Fibroblast of skin of right quadriceps (primary cell): ENCODE data around the gene DYSF.
A peak's percentile ranks its signal among the peaks of the same experiment; 100 is the strongest.

Experiments
- DNase-seq: peaks from one replicate; pipeline ENCODE4 v3.0.0-alpha.2; 2013

DYSF gene

GRCh38 chr2:71681626-71682025 is 228.3 kb downstream of the DYSF start:
- no peak for DNase-seq

DNA sequence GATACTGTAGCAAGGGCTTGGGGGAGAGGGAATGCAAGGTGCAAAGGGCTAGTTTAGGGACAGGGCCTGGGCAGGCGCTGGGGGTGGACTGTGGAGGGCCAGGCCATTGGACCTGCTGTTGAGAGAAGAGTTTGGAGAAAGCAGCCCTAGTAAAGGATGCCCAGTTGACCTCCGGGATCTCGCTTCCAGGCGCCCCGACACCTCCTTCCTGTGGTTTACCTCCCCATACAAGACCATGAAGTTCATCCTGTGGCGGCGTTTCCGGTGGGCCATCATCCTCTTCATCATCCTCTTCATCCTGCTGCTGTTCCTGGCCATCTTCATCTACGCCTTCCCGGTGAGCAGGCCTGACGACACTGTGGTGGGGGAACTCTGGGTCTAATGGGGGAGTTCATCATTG is 229.0 kb downstream of the DYSF start:
- no peak for DNase-seq

DNA sequence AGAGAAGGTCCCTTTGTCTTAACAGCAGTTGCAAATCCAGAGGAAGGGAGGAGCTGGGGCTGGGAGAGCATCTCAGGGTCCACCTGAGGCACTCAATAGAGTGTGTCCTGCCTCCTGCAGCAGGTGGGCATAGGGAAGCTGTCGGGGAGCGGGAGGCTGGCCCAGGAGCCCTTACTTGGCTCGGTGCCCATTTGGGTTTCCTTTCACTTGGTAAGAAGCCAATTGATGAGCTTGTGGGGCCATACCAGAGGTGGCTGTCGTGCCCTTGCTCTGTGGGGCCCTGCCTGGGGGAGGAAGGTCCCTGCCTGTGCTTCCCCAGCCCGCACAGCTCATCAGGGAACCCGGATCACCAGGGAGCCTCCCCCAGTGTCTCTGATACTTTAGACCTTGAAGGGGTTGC is 229.7 kb downstream of the DYSF start:
- DNase-seq = no peak

DNA sequence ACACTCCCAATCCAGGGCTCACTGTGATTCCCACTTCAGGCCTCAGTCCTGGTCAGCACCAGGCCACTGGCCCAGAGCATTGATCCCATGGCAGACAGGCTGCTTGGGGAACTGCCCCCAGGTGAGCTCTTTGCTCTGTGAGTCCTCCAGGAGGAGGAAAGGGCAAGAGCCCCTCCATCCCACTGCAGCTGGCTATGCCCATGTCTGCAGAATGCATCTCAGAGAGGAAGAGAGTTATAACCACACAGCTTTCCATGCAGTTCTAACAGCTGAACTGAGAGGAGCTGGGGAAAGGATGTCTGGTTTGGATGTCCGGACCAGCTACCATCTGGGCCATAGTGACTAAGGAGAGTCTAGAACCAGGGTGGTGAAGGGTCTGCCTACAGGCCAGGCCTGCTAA is 230.3 kb downstream of the DYSF start:
- DNase-seq = no peak

DNA sequence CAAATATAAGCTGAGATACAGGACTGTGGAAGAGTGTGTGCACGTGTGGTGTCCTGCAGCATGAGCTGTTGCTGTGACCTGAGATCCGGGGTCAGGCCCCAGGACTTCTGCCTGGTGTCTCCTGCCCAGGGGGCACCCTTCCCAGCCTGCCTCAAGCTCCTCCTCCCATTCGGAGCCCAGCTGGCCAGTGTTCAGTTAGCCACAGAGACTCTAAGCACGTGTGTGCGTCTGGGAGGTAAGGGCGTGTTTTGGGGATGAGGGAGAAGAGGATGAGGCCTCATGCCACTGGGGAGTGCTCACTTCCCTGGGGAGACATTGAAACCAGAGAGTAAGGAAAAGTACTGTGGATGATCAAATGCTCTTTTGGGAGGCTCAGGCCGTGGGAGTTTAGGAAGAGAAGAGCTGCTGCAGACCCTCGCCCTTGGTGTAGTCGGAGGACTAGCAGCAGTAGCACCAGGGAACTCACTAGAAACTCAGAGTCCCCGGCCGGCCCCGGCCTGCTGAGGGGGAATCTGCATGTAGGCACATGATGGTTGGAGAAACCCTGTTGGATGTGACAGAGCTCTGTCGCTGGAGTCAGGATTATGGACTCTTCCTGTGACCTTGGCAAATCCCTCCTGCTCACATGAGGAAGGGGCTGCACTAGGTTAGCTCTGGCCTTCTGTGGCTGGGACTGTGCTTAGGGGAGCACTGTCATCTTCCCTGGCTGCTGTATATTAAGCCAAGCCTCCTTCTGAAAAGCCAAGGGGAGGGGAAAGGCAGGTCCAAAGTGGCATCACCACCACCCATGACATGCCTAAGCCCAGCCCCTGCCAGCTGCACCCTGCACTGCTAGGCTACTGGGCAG is 231.1 kb downstream of the DYSF start:
- no peak for DNase-seq

DNA sequence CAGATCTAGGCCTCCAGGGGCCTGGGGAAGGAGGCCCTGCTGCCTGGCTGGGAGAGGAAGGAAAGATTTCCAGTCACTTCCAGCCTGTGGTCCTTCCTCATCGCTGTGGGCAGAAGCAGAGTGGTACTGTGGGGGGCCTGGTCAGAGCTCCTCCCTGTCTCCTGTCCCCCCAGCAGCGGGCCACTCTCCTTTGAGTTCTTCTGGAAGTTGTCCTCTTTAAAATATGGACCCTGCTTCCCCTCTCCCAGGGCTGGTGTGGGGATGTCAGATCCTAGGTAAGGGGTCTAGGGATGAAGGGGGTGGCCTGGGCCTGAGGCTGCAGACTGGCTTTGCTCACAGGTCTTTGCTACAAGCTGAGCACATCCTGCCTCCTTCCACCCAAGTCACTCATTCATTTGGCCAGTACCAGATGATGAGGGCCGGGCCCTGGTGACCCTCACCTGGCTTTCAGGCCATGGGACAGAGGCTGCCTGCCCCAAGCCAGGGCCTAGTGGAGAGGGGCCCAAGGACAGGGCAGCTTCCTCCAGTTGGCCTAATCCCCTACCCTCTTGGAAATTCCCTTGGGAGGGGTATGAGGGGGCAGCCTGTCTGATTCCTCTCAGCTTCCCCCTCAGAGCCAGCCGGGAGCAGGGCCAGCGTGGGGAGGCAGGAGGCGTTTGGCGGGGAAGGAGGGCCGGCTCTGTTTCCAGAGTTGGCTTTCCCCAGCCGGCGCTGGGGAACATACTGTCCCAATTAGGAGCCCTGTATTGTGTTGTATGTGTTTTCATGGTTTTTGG is 231.9 kb downstream of the DYSF start:
- no peak for DNase-seq

GRCh38 chr2:71685941-71686611 is 232.7 kb downstream of the DYSF start:
- no peak for DNase-seq

DNA sequence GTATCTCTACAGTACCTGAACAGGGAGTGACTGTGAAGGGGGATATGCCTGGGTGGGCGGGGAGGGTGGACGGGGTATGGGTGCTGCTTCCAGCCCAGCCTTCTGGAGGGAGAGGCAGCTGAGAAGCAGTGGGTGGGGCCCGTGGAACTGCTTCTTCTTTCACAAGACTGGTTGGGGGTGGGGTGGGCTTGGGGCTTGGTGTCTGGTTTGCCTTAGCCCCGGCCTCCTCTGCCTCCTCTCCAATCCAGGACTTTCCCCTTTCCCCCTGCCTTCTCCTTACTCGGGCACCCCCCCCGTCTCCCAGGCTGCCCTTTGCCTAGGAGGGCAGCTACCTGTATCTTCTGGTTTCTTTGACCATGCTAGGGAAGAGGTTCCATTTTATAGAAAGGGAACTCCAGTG is 233.4 kb downstream of the DYSF start:
- no peak for DNase-seq

- DNase-seq = no peak
Measured at GRCh38 chr2:71687412-71687811, 234.1 kb downstream of the DYSF start.

GRCh38 chr2:71688530-71688929 is 235.2 kb downstream of the DYSF start:
- DNase-seq = no peak

DNA sequence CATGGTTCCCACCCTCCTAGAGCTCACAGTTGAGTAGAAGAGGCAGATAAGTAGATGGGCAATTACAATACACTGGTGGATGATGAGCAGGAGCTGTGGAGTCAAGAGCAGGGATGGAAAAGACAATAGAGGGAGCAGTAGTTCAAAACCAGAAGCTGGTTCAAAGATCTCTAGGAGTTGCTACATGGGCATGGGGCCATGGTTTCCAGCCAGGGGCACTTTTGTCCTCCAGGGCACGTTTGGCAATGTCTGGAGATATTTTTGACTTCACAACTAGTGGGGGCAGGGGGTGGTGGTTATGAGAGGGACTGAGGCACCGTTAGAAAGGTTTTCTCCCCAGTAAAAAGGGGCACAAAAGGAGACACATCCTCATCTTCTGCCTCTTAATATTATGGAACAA is 236.0 kb downstream of the DYSF start:
- no peak for DNase-seq

GRCh38 chr2:71689968-71690834 is 236.8 kb downstream of the DYSF start:
- DNase-seq = peak; percentile 19

DNA sequence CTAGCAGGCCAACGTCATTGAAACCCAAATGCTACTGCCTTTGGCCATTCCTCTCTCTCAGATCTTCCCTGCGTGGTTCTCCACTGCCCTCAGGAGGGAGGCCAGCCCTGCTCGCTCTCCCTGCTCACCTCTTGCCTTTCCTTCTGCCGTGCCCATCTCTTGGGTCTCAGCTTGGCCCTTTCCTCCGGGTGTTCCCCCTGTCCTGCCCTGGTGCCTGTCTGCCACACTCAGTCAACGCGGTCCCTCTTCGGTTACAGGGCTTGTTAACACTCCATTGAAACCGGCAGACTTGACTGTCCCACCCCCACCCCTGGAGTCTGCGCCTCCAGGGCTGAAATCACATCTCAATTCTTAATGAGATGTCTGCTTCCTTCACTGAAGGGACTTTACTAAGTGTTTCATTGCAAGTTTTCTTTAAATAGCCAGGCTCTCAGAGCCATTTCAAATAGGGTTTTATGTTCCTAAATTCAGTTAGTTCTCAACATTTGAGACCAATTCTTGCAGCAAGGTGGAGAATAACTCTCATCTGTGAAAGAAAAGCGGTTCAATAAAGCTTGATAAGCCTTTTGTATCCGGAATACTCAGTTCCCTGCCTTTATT is 237.6 kb downstream of the DYSF start:
- no peak for DNase-seq

DNA sequence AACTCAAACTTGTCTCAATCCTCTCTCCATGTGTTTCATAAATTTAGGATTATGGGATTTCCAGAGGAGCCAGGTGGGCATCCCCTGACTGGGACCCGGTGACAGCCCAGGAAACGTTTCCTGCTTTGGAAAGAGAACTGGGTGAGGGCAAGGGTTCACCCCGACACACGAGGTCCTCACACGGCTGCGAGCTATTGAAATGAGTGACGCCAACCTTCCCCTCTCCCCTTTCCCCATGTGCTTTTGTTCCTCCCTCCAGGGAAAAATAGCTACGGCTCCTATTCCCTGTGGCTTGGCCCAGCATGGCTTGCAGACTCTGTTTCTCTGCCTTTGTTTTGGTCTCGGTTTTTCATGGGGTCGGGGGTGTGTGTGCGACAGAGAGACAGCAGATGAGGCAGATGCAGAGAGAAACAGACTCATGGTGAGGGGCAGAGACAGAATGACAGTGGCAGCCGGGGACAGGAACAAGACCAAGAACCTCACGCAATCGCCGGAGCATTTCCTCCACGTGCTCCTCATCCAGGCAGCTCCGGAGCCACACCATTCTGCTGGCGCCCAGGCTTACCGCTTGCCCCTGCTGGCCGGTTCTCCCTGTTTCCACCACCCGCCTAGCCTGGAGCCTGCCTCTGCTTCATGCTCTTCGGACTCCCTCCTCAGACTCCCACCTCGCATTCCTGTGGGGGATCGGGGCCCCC is 238.5 kb downstream of the DYSF start:
- peak; percentile 37 for DNase-seq

DNA sequence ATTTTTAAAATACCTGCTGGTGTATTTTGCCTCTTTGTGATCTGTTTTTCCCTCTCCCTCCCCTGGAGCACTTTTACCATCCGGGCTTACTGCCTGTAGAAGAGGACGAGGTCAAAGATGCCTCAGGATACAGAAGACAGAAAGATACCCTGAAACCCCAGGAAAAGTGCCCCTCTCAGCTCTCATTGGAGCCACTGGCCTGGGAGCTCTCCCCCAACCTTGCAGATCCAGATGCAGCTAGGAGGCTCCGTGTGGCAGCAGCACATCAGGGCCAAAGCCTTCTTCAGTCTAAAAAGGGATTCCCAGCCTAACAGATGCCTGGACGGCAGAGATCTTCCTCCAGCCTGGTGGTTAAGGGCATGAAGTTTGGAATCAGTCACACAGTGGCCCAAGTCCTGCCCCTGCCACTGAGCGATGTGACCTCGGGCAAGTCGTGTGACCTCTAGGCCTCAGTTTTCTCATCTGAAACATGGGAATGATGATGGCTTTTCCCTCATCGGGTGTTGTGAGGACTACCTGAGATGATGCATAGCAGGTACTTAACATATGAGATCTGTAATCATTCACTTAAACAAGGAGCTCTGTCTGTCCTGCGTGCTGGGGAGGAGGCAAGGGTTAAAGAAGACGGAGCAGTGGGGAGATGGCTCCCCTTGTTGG is 239.4 kb downstream of the DYSF start:
- no peak for DNase-seq

DNA sequence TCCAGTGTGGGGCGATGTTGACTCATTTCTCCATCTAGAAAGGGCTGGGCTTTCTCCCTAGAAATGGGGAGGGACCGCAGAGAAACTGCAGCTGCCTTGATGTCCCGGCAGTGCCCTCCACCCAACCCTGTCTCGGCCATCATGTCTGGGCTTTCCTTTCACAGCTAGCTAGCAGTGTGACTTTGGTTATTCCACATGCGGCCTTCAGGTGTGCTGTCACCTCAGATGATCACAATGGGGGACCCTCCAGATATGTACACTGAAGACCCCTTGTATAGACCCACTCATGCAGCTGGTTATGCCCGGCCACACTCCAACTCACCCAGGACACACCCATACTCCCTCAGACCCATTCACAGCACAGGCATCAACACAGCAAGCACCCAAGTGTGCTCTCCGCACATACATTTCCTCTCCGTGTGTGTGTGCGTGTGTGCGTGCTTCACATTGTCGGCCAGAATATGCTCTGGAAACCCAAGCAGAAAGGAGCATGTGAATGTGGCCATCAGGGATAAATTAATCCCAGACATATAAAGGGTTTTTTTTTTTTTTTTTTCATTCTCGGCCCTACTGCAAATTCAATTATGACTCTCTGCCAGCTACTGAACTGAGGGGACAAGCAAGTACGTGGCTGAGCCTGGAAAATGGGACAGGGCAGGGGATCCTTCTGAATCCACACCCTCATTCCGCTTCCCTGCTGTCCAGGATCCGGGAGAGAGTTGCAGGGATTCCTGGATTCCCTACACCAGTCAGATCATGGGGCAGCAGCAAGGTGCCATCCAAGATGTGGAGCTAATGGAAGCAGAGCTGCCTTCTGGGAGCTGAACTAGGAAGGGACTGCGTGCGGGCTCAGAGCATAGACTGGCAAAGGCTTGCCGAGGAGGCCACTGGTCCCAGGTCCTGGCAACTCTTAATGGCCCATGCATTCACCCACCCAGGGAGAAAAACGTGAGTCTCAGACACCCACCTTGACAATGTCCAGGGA is 240.2 kb downstream of the DYSF start:
- peak; percentile 36 for DNase-seq

DNA sequence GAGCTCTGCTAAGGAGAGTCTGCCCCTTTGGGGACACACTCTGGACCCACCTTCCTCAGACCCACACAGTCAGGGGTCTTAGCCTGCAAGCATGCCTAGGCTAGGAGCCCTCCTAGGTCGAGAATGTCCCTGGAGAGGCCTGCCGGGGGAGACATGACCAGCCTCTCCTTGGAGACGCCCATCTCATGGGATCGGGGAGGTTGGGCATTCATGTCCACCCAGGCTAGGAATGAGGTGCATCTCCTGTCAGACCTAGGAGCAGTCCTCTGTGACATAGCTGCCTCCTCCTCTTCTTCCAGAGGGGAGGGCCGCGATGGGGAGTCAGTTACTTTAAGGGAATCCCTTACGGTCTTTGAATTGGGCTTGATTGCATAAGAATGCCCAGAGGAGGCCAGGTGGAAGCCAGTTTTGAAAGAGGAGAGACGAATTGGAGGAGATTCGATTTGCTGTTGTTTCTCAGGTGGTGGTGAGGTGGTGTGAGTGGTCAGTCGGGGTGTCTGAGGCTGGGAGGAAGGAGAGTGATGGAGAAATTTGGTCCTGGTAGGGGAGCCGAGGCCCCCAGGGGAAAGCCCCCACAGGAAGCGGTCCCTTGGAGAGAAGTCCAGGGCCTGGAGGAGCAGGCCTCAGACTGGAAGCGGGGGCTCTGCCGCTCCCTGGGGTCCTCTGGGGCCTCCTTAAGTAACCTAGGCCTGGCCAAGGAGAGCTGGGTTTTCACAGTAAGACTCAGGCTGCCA is 241.3 kb downstream of the DYSF start:
- no peak for DNase-seq

- no peak for DNase-seq
Measured at GRCh38 chr2:71695235-71696120, 242.1 kb downstream of the DYSF start.
